HepG2 (cell line): ENCODE data around the gene PKD2L1. TPM values are rescaled to one million over a fixed set of nuclear protein-coding genes. Genes with fewer than 3 reads are reported as not detected.
A peak's percentile ranks its signal among the peaks of the same experiment; 100 is the strongest.

ENCODE experiments used
- CC2D1A ChIP-seq: sonication (generic); formaldehyde crosslinking; IDR thresholded peaks from 2 replicates; pipeline ENCODE4 v1.8.1; 2023; ENCODE audit warnings: mild to moderate bottlenecking, missing genetic modification reagents
- NCOR1 ChIP-seq: fragments of 200-600 bp; sonication (generic); IDR thresholded peaks from 2 replicates; pipeline ENCODE4 v1.7.0; 2017; ENCODE audit warnings: antibody characterized with exemption, low read length, borderline replicate concordance
- RBM39 ChIP-seq: fragments of 200-400 bp; formaldehyde crosslinking; IDR thresholded peaks from one replicate; pipeline ENCODE4 v1.6.1; 2018; ENCODE audit warnings: antibody characterized with exemption, mild to moderate bottlenecking, low read depth, low read length; ENCODE audit not compliant: poor library complexity, severe bottlenecking
- SALL2 ChIP-seq: sonication (generic); formaldehyde crosslinking; IDR thresholded peaks from 2 replicates; pipeline ENCODE4 v1.8.1; 2023; ENCODE audit warnings: mild to moderate bottlenecking, missing genetic modification reagents, inconsistent platforms
- ZNF33B ChIP-seq: sonication (generic); formaldehyde crosslinking; IDR thresholded peaks from 2 replicates; pipeline ENCODE4 v1.5.1; 2020; ENCODE audit warnings: mild to moderate bottlenecking, missing genetic modification reagents
- ZNF772 ChIP-seq: sonication (generic); formaldehyde crosslinking; IDR thresholded peaks from 2 replicates; pipeline ENCODE4 v1.5.0; 2020; ENCODE audit warnings: mild to moderate bottlenecking, missing genetic modification reagents
- polyA plus RNA-seq, 8 experiments: library from polyadenylated mRNA; depleted of rRNA in 3 of 8; stranded (reverse) in 7 of 8; unstranded in 1 of 8; fragments of >200 nt; fragmentation: Illumina TruSeq in 4 of 8; extraction: Trizol in 4 of 8; gene quantifications; 2 replicates each; pipeline versions ENCODE4 v1.2.1 to v1.2.3, GENCODE V29; 2011 to 2016; ENCODE audit warnings: low read depth in 4 of 8, missing spikeins in 1 of 8, mixed read lengths in 1 of 8; ENCODE audit not compliant: insufficient read depth in 1 of 8
- total RNA-seq, 5 experiments: library from RNA; depleted of rRNA; stranded (reverse); fragments of >200 nt; fragmentation: Illumina TruSeq; extraction: Trizol; gene quantifications; 2 replicates each; pipeline ENCODE4 v1.2.3, GENCODE V29; 2016; ENCODE audit warnings: low read depth in 1 of 5
- TF ChIP-seq, protein P1 (sequence below): IDR thresholded peaks from 2 replicates; pipeline ENCODE4 v1.6.1; 2016
- TF ChIP-seq, protein P2 (sequence below): sonication (generic); formaldehyde crosslinking; IDR thresholded peaks from 2 replicates; pipeline ENCODE4 v1.4.0; 2020; ENCODE audit warnings: missing genetic modification reagents
- TF ChIP-seq, protein P3 (sequence below): sonication (generic); formaldehyde crosslinking; IDR thresholded peaks from 2 replicates; pipeline ENCODE4 v1.9.0; 2021; ENCODE audit warnings: mild to moderate bottlenecking, missing genetic modification reagents
- TF ChIP-seq, protein P4 (sequence below): sonication (generic); formaldehyde crosslinking; IDR thresholded peaks from 2 replicates; pipeline ENCODE4 v1.5.0; 2020; ENCODE audit warnings: mild to moderate bottlenecking, missing genetic modification reagents, borderline replicate concordance

Gene PKD2L1
- total and polyA plus RNA-seq, 2 of the 13 experiments (the other 11 are each of a cell fraction or from before 2014, with no cell fraction given): 0.07 to 0.15 TPM

DNA sequence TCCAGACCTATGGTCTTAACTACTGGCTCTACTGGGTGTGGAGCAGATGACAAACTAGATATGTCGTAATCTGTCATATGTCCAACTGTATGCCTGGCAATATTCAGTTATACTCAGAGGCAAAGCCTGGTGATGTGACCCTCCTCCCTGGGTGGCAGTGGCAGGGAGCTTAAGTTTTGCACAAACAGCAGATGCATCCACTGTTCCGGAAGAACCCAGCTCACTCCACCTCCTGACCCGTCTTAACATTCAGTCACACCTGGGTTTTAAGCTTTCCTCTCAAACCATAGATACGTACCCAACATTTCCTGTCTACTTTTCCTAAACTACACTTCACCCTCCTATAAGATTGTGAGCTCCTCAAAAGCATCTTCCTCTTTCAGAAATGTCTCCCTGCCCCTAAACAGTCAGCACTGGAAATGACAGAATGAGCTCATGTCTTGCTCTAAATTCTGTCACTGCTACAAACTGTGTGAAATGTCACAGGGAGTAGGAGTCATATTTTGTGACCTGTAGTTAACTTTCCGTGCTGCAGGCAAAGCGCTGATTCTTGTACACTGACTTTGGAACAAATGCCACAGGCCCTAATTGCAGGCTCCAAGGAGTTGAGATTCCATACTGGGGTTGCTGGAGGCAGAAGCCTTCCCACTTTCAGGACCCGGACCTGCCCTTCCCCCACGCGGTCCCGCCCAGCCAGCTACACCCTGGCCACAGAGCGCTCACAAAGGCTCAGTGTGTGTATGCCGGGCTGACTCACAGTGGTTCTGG, 40.9 kb upstream of the PKD2L1 start (continued):
- TF ChIP-seq ZNF772 (no peak; the same call in 1 of the 2 replicates), RBM39 (peak; percentile 57), CC2D1A (CRISPR knock-in tag) (no peak), NCOR1 (peak; percentile 47; the same call in 1 of the 2 replicates), ZNF33B (CRISPR knock-in tag) (no peak), SALL2 (CRISPR knock-in tag) (no peak)
- TF ChIP-seq, protein P1, sequence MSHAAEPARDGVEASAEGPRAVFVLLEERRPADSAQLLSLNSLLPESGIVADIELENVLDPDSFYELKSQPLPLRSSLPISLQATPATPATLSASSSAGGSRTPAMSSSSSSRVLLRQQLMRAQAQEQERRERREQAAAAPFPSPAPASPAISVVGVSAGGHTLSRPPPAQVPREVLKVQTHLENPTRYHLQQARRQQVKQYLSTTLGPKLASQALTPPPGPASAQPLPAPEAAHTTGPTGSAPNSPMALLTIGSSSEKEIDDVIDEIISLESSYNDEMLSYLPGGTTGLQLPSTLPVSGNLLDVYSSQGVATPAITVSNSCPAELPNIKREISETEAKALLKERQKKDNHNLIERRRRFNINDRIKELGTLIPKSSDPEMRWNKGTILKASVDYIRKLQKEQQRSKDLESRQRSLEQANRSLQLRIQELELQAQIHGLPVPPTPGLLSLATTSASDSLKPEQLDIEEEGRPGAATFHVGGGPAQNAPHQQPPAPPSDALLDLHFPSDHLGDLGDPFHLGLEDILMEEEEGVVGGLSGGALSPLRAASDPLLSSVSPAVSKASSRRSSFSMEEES (CRISPR knock-in tag): peak; percentile 73; the same call in 1 of the 2 replicates
- TF ChIP-seq, protein P2, sequence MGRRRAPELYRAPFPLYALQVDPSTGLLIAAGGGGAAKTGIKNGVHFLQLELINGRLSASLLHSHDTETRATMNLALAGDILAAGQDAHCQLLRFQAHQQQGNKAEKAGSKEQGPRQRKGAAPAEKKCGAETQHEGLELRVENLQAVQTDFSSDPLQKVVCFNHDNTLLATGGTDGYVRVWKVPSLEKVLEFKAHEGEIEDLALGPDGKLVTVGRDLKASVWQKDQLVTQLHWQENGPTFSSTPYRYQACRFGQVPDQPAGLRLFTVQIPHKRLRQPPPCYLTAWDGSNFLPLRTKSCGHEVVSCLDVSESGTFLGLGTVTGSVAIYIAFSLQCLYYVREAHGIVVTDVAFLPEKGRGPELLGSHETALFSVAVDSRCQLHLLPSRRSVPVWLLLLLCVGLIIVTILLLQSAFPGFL (CRISPR knock-in tag): no peak
- TF ChIP-seq, protein P3, sequence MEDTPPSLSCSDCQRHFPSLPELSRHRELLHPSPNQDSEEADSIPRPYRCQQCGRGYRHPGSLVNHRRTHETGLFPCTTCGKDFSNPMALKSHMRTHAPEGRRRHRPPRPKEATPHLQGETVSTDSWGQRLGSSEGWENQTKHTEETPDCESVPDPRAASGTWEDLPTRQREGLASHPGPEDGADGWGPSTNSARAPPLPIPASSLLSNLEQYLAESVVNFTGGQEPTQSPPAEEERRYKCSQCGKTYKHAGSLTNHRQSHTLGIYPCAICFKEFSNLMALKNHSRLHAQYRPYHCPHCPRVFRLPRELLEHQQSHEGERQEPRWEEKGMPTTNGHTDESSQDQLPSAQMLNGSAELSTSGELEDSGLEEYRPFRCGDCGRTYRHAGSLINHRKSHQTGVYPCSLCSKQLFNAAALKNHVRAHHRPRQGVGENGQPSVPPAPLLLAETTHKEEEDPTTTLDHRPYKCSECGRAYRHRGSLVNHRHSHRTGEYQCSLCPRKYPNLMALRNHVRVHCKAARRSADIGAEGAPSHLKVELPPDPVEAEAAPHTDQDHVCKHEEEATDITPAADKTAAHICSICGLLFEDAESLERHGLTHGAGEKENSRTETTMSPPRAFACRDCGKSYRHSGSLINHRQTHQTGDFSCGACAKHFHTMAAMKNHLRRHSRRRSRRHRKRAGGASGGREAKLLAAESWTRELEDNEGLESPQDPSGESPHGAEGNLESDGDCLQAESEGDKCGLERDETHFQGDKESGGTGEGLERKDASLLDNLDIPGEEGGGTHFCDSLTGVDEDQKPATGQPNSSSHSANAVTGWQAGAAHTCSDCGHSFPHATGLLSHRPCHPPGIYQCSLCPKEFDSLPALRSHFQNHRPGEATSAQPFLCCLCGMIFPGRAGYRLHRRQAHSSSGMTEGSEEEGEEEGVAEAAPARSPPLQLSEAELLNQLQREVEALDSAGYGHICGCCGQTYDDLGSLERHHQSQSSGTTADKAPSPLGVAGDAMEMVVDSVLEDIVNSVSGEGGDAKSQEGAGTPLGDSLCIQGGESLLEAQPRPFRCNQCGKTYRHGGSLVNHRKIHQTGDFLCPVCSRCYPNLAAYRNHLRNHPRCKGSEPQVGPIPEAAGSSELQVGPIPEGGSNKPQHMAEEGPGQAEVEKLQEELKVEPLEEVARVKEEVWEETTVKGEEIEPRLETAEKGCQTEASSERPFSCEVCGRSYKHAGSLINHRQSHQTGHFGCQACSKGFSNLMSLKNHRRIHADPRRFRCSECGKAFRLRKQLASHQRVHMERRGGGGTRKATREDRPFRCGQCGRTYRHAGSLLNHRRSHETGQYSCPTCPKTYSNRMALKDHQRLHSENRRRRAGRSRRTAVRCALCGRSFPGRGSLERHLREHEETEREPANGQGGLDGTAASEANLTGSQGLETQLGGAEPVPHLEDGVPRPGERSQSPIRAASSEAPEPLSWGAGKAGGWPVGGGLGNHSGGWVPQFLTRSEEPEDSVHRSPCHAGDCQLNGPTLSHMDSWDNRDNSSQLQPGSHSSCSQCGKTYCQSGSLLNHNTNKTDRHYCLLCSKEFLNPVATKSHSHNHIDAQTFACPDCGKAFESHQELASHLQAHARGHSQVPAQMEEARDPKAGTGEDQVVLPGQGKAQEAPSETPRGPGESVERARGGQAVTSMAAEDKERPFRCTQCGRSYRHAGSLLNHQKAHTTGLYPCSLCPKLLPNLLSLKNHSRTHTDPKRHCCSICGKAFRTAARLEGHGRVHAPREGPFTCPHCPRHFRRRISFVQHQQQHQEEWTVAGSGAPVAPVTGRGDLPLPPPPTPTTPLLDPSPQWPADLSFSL (CRISPR knock-in tag): peak; percentile 47; the same call in 1 of the 2 replicates
- TF ChIP-seq, protein P4, sequence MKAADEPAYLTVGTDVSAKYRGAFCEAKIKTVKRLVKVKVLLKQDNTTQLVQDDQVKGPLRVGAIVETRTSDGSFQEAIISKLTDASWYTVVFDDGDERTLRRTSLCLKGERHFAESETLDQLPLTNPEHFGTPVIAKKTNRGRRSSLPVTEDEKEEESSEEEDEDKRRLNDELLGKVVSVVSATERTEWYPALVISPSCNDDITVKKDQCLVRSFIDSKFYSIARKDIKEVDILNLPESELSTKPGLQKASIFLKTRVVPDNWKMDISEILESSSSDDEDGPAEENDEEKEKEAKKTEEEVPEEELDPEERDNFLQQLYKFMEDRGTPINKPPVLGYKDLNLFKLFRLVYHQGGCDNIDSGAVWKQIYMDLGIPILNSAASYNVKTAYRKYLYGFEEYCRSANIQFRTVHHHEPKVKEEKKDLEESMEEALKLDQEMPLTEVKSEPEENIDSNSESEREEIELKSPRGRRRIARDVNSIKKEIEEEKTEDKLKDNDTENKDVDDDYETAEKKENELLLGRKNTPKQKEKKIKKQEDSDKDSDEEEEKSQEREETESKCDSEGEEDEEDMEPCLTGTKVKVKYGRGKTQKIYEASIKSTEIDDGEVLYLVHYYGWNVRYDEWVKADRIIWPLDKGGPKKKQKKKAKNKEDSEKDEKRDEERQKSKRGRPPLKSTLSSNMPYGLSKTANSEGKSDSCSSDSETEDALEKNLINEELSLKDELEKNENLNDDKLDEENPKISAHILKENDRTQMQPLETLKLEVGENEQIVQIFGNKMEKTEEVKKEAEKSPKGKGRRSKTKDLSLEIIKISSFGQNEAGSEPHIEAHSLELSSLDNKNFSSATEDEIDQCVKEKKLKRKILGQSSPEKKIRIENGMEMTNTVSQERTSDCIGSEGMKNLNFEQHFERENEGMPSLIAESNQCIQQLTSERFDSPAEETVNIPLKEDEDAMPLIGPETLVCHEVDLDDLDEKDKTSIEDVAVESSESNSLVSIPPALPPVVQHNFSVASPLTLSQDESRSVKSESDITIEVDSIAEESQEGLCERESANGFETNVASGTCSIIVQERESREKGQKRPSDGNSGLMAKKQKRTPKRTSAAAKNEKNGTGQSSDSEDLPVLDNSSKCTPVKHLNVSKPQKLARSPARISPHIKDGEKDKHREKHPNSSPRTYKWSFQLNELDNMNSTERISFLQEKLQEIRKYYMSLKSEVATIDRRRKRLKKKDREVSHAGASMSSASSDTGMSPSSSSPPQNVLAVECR (CRISPR knock-in tag): peak; percentile 78; the same call in 1 of the 2 replicates
